NK-92 treated with Interleukin-12 subunit alpha and Interleukin-12 subunit beta, amount 100 ng/mL, for 24 hours (cell line): Measurements from ENCODE around the gene CAMK2G.
A peak's percentile ranks its signal among the peaks of the same experiment; 100 is the strongest.
"Not testable (repeated sequence)": the region's sequence is repeated elsewhere in the genome, so short reads cannot be mapped to it uniquely, and the experiment has no call there.

Experiments used
- DNase-seq: peaks from one replicate; lab custom pipeline; 2025; lab: John Stamatoyannopoulos, UW

The CAMK2G gene

GRCh38 chr10:73791871-73792400 is 82.4 kb downstream of the CAMK2G start:
- DNase-seq, result no peak

GRCh38 chr10:73790886-73791625 is 83.3 kb downstream of the CAMK2G start:
- DNase-seq, result no peak

GRCh38 chr10:73789659-73790055 is 84.7 kb downstream of the CAMK2G start:
- no peak for DNase-seq

- no peak for DNase-seq
These were observed 85.3 kb downstream of the CAMK2G start for GRCh38 chr10:73788864-73789658.

- not testable (repeated sequence) for DNase-seq
These were observed 87.1 kb downstream of the CAMK2G start for GRCh38 chr10:73787031-73787800.

GRCh38 chr10:73786512-73786885 is 87.9 kb downstream of the CAMK2G start:
- DNase-seq, result no peak

GRCh38 chr10:73785721-73786511 is 88.4 kb downstream of the CAMK2G start:
- peak; percentile 10 for DNase-seq

- DNase-seq, result peak; percentile 75
These were observed 89.1 kb downstream of the CAMK2G start, which contains the start of gene ZSWIM8 for GRCh38 chr10:73785211-73785720. Gene ZSWIM8 (plus strand): TSS chr10:73785606. CDS start chr10:73785879, 273 bp downstream.

- DNase-seq, result no peak
These were observed 91.6 kb downstream of the CAMK2G start for GRCh38 chr10:73782749-73783085.

GRCh38 chr10:73781879-73782748 is 92.2 kb downstream of the CAMK2G start, which contains the start of gene CHCHD1:
Gene CHCHD1 (plus strand): TSS chr10:73782048. CDS start chr10:73782076, 28 bp downstream.
- DNase-seq, result peak; percentile 84

GRCh38 chr10:73781548-73781878 is 92.8 kb downstream of the CAMK2G start:
- DNase-seq, result no peak

GRCh38 chr10:73780966-73781365 is 93.4 kb downstream of the CAMK2G start:
- DNase-seq, result no peak

- no peak for DNase-seq
These were observed 94.1 kb downstream of the CAMK2G start for GRCh38 chr10:73780301-73780700.

GRCh38 chr10:73779539-73780197 is 94.7 kb downstream of the CAMK2G start:
- DNase-seq, result no peak

GRCh38 chr10:73779018-73779417 is 95.3 kb downstream of the CAMK2G start:
- no peak for DNase-seq

GRCh38 chr10:73774637-73775036 is 99.7 kb downstream of the CAMK2G start:
- DNase-seq, result peak; percentile 56

GRCh38 chr10:73773152-73773879 is 101.0 kb downstream of the CAMK2G start:
- no peak for DNase-seq

GRCh38 chr10:73772281-73773151 is 101.8 kb downstream of the CAMK2G start:
- peak; percentile 92 for DNase-seq
